Measurements from ENCODE around the gene NR2C2AP. TPM values are rescaled to one million over a fixed set of nuclear protein-coding genes. Genes with fewer than 3 reads are reported as not detected.

The NR2C2AP gene
- total RNA-seq, 1 experiment from 2014 or later: 25.7 TPM

DNA sequence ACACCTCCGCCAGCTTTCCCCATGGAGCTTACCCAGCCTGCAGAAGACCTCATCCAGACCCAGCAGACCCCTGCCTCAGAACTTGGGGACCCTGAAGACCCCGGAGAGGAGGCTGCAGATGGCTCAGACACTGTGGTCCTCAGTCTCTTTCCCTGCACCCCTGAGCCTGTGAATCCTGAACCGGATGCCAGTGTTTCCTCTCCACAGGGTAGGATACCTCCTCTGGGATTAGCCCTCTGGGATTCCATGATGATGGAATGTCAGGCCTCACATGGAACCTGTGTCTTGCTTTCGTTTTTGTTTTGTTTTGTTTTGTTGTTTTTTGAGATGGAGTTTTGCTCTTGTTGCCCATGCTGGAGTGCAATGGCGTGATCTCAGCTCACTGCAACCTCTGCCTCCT lies 9.3 kb downstream of the NR2C2AP start:
- no TSS peak for BruUV-seq (replicated peaks)
- H3K27ac Mint-ChIP-seq (ENCODE audit: unreplicated experiment): no peak overlapping the region
- no peaks in the 10 kb centered on the region for H3K27me3 Mint-ChIP-seq (ENCODE audit: insufficient read depth, unreplicated experiment)
- ChIA-PET CTCF (no interaction called here), POLR2A (no interaction called here)
- H3K27me3 ChIP-seq (replicated peaks; ENCODE audit: control insufficient read depth, insufficient read depth, low read length): no peaks in the 10 kb centered on the region
- H3K36me3 Mint-ChIP-seq (ENCODE audit: insufficient read depth, unreplicated experiment): peaks cover 34% of the 10 kb centered on the region
- no peaks in the 10 kb centered on the region for H3K9me3 ChIP-seq
- no peak for DNase-seq
- no peaks in the 10 kb centered on the region for H3K4me1 ChIP-seq
- TF ChIP-seq, protein P1, sequence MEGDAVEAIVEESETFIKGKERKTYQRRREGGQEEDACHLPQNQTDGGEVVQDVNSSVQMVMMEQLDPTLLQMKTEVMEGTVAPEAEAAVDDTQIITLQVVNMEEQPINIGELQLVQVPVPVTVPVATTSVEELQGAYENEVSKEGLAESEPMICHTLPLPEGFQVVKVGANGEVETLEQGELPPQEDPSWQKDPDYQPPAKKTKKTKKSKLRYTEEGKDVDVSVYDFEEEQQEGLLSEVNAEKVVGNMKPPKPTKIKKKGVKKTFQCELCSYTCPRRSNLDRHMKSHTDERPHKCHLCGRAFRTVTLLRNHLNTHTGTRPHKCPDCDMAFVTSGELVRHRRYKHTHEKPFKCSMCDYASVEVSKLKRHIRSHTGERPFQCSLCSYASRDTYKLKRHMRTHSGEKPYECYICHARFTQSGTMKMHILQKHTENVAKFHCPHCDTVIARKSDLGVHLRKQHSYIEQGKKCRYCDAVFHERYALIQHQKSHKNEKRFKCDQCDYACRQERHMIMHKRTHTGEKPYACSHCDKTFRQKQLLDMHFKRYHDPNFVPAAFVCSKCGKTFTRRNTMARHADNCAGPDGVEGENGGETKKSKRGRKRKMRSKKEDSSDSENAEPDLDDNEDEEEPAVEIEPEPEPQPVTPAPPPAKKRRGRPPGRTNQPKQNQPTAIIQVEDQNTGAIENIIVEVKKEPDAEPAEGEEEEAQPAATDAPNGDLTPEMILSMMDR (IDR thresholded peaks at IDR 0.05; ENCODE audit: insufficient read depth in 1 of 2, low read depth in 1 of 2, low read length in 1 of 2, severe bottlenecking in 1 of 2, unreplicated experiment in 1 of 2): no peak
- H3K4me1 Mint-ChIP-seq (ENCODE audit: low read depth, unreplicated experiment): no peaks in the 10 kb centered on the region
- intact Hi-C loops (cut with micrococcal nuclease; ENCODE audit: unreplicated experiment): loop anchor here (2.0 kb wide), 1 partner anchor 127 kb away; the partner anchor contains the start of genes MAU2 and SUGP1
- H3K4me3 Mint-ChIP-seq (ENCODE audit: unreplicated experiment): peak overlapping the region; percentile 97
- H3K36me3 ChIP-seq (ENCODE audit: control insufficient read depth, insufficient read depth, low read length): no peaks in the 10 kb centered on the region
- no peak overlapping the region for H3K4me3 ChIP-seq (ENCODE audit: low read depth, low read length)
- no peaks in the 10 kb centered on the region for H3K9me3 Mint-ChIP-seq (ENCODE audit: unreplicated experiment)

DNA sequence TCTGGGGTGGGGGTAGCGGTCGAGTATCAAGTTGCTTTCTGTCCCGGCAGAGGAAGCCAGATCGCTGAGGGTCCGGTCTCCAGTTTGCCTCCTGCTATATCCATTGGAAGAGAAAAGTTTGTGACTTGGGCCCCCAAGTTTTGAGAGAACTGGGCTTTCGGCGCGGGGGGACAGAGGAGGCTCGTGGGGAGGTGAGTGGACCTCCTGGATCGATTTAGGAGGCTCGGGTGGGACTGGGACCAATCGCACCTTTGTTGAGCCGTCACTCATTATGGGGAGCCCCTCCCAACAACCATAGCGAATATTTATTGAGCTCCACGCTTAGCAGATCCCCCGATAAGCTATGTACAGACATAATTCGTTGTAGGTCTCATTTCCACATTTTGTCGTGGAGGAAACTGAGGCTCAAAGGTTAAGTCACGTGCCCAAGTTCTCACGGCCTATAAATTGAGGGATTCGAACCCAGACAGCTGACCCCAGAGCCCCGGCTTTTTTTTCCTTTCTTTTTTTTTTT lies 10.2 kb downstream of the NR2C2AP start:
- Histone ChIP-seq H3K36me3 (ENCODE audit: control insufficient read depth, insufficient read depth, low read length) (no peaks in the 10 kb centered on the region), H3K4me3 (ENCODE audit: low read depth, low read length) (peak overlapping the region; percentile 71), H3K9me3 (no peaks in the 10 kb centered on the region), H3K4me1 (no peaks in the 10 kb centered on the region), H3K27me3 (replicated peaks; ENCODE audit: control insufficient read depth, insufficient read depth, low read length) (no peaks in the 10 kb centered on the region)
- H3K36me3 Mint-ChIP-seq (ENCODE audit: insufficient read depth, unreplicated experiment): peaks cover 33% of the 10 kb centered on the region
- no peaks in the 10 kb centered on the region for H3K4me1 Mint-ChIP-seq (ENCODE audit: low read depth, unreplicated experiment)
- DNase-seq: no peak
- H3K4me3 Mint-ChIP-seq (ENCODE audit: unreplicated experiment): peak overlapping the region; percentile 97
- ChIA-PET CTCF (interaction anchor here (0.6 to 0.9 kb wide), 2 partner anchors 9 to 149 kb away, joined by 3 to 4 read pairs; no protein-coding TSS in a partner anchor), POLR2A (interaction anchor here (2.1 kb wide), 1 partner anchor 10 kb away, joined by 18 read pairs; the partner anchor contains the start of gene NR2C2AP)
- intact Hi-C loops (cut with micrococcal nuclease; ENCODE audit: unreplicated experiment): loop anchor here (1.0 to 2.0 kb wide), 3 partner anchors 10 to 271 kb away; partner anchors contain the start of genes MAU2, NR2C2AP and SUGP1
- no peaks in the 10 kb centered on the region for H3K9me3 Mint-ChIP-seq (ENCODE audit: unreplicated experiment)
- TF ChIP-seq, protein P1 (IDR thresholded peaks at IDR 0.05; ENCODE audit: insufficient read depth in 1 of 2, low read depth in 1 of 2, low read length in 1 of 2, severe bottlenecking in 1 of 2, unreplicated experiment in 1 of 2): no peak
- BruUV-seq (replicated peaks): TSS peak; percentile 74
- H3K27me3 Mint-ChIP-seq (ENCODE audit: insufficient read depth, unreplicated experiment): no peaks in the 10 kb centered on the region
- H3K27ac Mint-ChIP-seq (ENCODE audit: unreplicated experiment): peak overlapping the region; percentile 92

DNA sequence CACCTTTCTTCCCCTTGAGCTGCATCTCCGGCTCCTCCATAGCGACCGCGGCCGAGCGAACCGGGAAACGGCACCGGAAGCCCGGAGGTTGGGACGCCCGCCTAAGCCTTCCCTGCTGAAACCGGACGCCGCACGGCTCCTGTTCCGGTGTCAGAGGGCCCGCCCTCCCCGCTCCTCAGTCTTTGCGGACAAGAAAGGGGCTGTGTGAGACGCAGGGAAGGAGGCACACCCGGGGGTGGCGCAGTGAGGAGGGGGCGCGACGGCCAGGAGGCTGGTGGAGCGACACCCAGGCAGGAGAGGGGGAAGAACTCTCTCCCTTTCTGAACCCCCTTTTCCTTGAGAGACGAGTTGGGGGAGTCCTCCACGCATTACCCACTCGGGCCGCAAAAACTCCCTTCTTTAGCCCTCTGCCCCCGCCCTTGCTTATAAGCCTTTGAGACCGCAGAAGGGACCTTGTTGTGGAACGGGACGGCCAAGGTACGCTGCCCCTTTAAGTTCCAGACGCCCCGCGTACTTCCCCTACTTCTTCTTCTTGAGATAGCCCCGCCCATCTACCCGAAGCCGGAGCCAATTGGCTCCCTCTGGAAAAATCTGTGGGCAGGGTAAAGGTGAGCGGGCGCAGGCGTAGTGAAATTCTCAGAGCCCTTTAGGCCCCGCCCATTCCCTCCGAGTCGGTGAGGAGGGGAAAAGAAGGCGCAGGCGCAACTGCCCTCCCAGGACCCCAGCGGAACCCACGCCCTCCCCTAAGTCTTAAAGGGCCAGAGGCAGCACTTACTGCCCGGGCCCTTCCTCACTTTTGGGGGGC lies 10.9 kb downstream of the NR2C2AP start, which contains the start of the genes BORCS8 and RFXANK:
Gene BORCS8 (minus strand): TSS at position 75 of the 805 bp plus-strand sequence. CDS start 35 bp downstream, at position 40.
Gene RFXANK (plus strand): TSS at position 181 of the 805 bp plus-strand sequence. CDS start 1,689 bp downstream, outside the sequence.
- H3K4me3 ChIP-seq (ENCODE audit: low read depth, low read length): peak within 1 kb of the TSS; percentile 84
- no peaks in the 10 kb centered on the region for H3K9me3 ChIP-seq
- CTCF ChIA-PET: interaction anchor here (0.9 kb wide), 1 partner anchor 8 kb away, joined by 4 read pairs; no protein-coding TSS in a partner anchor
- H3K4me1 Mint-ChIP-seq (ENCODE audit: low read depth, unreplicated experiment): no peaks in the 10 kb centered on the region
- no peaks in the 10 kb centered on the region for H3K27me3 Mint-ChIP-seq (ENCODE audit: insufficient read depth, unreplicated experiment)
- POLR2A ChIA-PET: interaction anchor here (2.1 kb wide), 1 partner anchor 11 kb away, joined by 18 read pairs; the partner anchor contains the start of gene NR2C2AP
- no peaks in the 10 kb centered on the region for H3K27me3 ChIP-seq (replicated peaks; ENCODE audit: control insufficient read depth, insufficient read depth, low read length)
- TF ChIP-seq, protein P1 (IDR thresholded peaks at IDR 0.05; ENCODE audit: insufficient read depth in 1 of 2, low read depth in 1 of 2, low read length in 1 of 2, severe bottlenecking in 1 of 2, unreplicated experiment in 1 of 2): no peak
- peaks cover 33% of the 10 kb centered on the region for H3K36me3 Mint-ChIP-seq (ENCODE audit: insufficient read depth, unreplicated experiment)
- no peaks in the 10 kb centered on the region for H3K9me3 Mint-ChIP-seq (ENCODE audit: unreplicated experiment)
- peak within 1 kb of the TSS; percentile 97 for H3K4me3 Mint-ChIP-seq (ENCODE audit: unreplicated experiment)
- intact Hi-C loops (cut with micrococcal nuclease; ENCODE audit: unreplicated experiment): loop anchor here (1.0 to 2.0 kb wide), 3 partner anchors 11 to 272 kb away; partner anchors contain the start of genes MAU2, NR2C2AP and SUGP1
- H3K4me1 ChIP-seq: no peaks in the 10 kb centered on the region
- peak; percentile 98 for DNase-seq
- BruUV-seq (replicated peaks): no TSS peak
- H3K27ac Mint-ChIP-seq (ENCODE audit: unreplicated experiment): peak within 1 kb of the TSS; percentile 92
- H3K36me3 ChIP-seq (ENCODE audit: control insufficient read depth, insufficient read depth, low read length): no peaks in the 10 kb centered on the region
